ENCODE data around the gene CT45A8. TPM values are rescaled to one million over a fixed set of nuclear protein-coding genes. Genes with fewer than 3 reads are reported as not detected.
"Not testable (repeated sequence)": the region's sequence is repeated elsewhere in the genome, so short reads cannot be mapped to it uniquely, and the experiment has no call there.

The CT45A8 gene, protein sequence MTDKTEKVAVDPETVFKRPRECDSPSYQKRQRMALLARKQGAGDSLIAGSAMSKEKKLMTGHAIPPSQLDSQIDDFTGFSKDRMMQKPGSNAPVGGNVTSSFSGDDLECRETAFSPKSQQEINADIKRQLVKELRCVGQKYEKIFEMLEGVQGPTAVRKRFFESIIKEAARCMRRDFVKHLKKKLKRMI
- total RNA-seq (2022): not detected in 2 replicates
- not detected for Bru-seq, nascent RNA
- not detected for BruChase-seq, experiment 1, labeled RNA remaining after a 2-hour chase
- BruChase-seq, experiment 2, labeled RNA remaining after a 6-hour chase: not detected
- long read RNA-seq: 0 reads

DNA sequence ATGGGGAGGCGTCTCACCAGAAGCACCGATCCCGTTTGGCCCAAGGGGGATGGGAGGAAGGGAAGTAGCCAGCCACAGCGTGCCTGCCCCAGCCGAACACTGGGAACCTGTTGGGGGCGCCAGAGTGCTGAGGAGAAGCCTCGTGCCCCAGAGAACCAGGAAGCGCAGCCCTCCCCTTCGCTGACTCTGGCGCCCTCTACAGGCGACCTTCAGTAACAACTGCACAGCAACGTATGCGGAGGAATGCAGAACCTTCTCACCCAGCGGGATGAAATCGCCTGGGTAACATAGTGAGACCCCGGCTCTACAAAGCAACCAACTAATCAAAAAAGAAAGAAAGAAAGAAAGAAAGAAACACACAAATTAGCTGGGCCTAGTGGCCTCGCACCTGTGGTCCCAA is at the start of gene CT45A8:
Gene CT45A8, minus strand, starts transcription at position 101 of the 400 bp plus-strand sequence. CDS start 3,755 bp downstream, outside the sequence.
- H3K27ac Mint-ChIP-seq (ENCODE audit: unreplicated experiment); H3K9me3 Mint-ChIP-seq (ENCODE audit: unreplicated experiment); H3K4me3 ChIP-seq (ENCODE audit: low read depth, low read length); H3K4me3 Mint-ChIP-seq (ENCODE audit: unreplicated experiment); DNase-seq; H3K4me1 Mint-ChIP-seq (ENCODE audit: low read depth, unreplicated experiment); H3K36me3 ChIP-seq (ENCODE audit: control insufficient read depth, insufficient read depth, low read length); H3K27me3 Mint-ChIP-seq (ENCODE audit: insufficient read depth, unreplicated experiment); H3K9me3 ChIP-seq; CTCF ChIA-PET; BruUV-seq (replicated peaks); POLR2A ChIA-PET; intact Hi-C loops (cut with micrococcal nuclease; ENCODE audit: unreplicated experiment); H3K36me3 Mint-ChIP-seq (ENCODE audit: insufficient read depth, unreplicated experiment); H3K27me3 ChIP-seq (replicated peaks; ENCODE audit: control insufficient read depth, insufficient read depth, low read length); H3K4me1 ChIP-seq: not testable (repeated sequence)

DNA sequence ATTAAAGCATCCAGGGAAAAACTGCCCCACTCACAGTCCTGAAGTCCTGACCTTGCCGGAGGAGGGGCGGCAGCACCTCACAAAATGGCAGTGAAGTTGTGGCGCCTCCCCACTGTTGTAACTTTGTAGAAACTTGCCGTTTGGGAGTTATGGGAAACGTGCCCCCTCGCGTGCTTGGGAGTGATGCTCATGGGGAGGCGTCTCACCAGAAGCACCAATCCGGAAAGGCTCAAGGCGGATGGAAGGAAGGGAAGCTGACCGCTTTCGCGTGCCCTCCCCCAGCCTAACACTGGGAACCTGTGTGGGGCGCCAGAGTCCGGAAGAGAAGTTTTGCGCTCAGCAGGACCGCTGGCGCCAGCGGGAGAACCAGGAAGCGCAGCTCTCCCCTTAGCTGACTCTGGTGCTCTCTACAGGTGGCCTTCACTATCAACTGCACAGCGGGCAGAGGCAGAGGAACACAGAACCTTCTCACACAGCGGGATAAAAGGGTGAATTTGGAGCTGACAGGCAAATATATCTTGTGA is 39.0 kb upstream of the CT45A8 start, which contains the start of the genes CT45A10 and SAGE1:
Gene CT45A10, minus strand, starts transcription at position 151 of the 524 bp plus-strand sequence. CDS start 8,100 bp downstream, outside the sequence.
Gene SAGE1, plus strand, starts transcription at position 423 of the 524 bp plus-strand sequence. CDS start 2,527 bp downstream, outside the sequence.
- no peak within 1 kb of the TSS for H3K4me3 ChIP-seq (ENCODE audit: low read depth, low read length)
- intact Hi-C loops (cut with micrococcal nuclease; ENCODE audit: unreplicated experiment): no loop called here
- Mint-ChIP-seq H3K36me3 (ENCODE audit: insufficient read depth, unreplicated experiment) (no peaks in the 10 kb centered on the region), H3K27me3 (ENCODE audit: insufficient read depth, unreplicated experiment) (no peaks in the 10 kb centered on the region), H3K27ac (ENCODE audit: unreplicated experiment) (no peak within 1 kb of the TSS), H3K4me3 (ENCODE audit: unreplicated experiment) (no peak within 1 kb of the TSS), H3K9me3 (ENCODE audit: unreplicated experiment) (no peaks in the 10 kb centered on the region), H3K4me1 (ENCODE audit: low read depth, unreplicated experiment) (no peaks in the 10 kb centered on the region)
- H3K4me1 ChIP-seq: no peaks in the 10 kb centered on the region
- DNase-seq: no peak
- H3K36me3 ChIP-seq (ENCODE audit: control insufficient read depth, insufficient read depth, low read length): no peaks in the 10 kb centered on the region
- POLR2A ChIA-PET: no interaction called here
- H3K9me3 ChIP-seq: no peaks in the 10 kb centered on the region
- TF ChIP-seq, protein P1, sequence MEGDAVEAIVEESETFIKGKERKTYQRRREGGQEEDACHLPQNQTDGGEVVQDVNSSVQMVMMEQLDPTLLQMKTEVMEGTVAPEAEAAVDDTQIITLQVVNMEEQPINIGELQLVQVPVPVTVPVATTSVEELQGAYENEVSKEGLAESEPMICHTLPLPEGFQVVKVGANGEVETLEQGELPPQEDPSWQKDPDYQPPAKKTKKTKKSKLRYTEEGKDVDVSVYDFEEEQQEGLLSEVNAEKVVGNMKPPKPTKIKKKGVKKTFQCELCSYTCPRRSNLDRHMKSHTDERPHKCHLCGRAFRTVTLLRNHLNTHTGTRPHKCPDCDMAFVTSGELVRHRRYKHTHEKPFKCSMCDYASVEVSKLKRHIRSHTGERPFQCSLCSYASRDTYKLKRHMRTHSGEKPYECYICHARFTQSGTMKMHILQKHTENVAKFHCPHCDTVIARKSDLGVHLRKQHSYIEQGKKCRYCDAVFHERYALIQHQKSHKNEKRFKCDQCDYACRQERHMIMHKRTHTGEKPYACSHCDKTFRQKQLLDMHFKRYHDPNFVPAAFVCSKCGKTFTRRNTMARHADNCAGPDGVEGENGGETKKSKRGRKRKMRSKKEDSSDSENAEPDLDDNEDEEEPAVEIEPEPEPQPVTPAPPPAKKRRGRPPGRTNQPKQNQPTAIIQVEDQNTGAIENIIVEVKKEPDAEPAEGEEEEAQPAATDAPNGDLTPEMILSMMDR (IDR thresholded peaks at IDR 0.05; ENCODE audit: insufficient read depth in 1 of 2, low read depth in 1 of 2, low read length in 1 of 2, severe bottlenecking in 1 of 2, unreplicated experiment in 1 of 2): no peak
- no peaks in the 10 kb centered on the region for H3K27me3 ChIP-seq (replicated peaks; ENCODE audit: control insufficient read depth, insufficient read depth, low read length)
- no TSS peak for BruUV-seq (replicated peaks)
- CTCF ChIA-PET: no interaction called here

DNA sequence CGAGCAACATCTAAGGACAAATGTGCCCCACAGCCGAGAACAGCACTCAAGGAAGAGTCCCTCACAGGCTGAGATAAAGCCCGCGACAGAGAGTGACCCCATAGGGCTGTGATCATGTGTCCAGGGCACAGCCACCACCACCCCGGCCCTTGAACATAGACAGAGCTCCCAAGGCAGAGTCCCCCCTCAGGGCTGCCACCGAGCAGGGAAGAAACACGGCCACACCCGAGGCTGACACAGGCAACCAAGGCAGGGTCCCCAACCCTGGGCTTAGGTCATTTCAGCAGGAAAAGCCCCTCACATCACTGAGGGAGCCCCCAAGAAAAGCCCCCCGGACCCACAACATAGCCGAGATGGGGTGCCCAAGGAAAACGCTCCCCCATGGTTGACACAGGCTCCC is 38.4 kb upstream of the CT45A8 start:
- DNase-seq: no peak
- no peaks in the 10 kb centered on the region for H3K36me3 Mint-ChIP-seq (ENCODE audit: insufficient read depth, unreplicated experiment)
- intact Hi-C loops (cut with micrococcal nuclease; ENCODE audit: unreplicated experiment): no loop called here
- ChIA-PET POLR2A (no interaction called here), CTCF (no interaction called here)
- BruUV-seq (replicated peaks): no TSS peak
- no peaks in the 10 kb centered on the region for H3K9me3 Mint-ChIP-seq (ENCODE audit: unreplicated experiment)
- H3K27me3 Mint-ChIP-seq (ENCODE audit: insufficient read depth, unreplicated experiment): no peaks in the 10 kb centered on the region
- no peaks in the 10 kb centered on the region for H3K27me3 ChIP-seq (replicated peaks; ENCODE audit: control insufficient read depth, insufficient read depth, low read length)
- TF ChIP-seq, protein P1 (IDR thresholded peaks at IDR 0.05; ENCODE audit: insufficient read depth in 1 of 2, low read depth in 1 of 2, low read length in 1 of 2, severe bottlenecking in 1 of 2, unreplicated experiment in 1 of 2): no peak
- no peaks in the 10 kb centered on the region for H3K4me1 Mint-ChIP-seq (ENCODE audit: low read depth, unreplicated experiment)
- H3K4me1 ChIP-seq: no peaks in the 10 kb centered on the region
- no peak overlapping the region for H3K4me3 ChIP-seq (ENCODE audit: low read depth, low read length)
- H3K27ac Mint-ChIP-seq (ENCODE audit: unreplicated experiment): no peak overlapping the region
- H3K9me3 ChIP-seq: no peaks in the 10 kb centered on the region
- H3K36me3 ChIP-seq (ENCODE audit: control insufficient read depth, insufficient read depth, low read length): no peaks in the 10 kb centered on the region
- H3K4me3 Mint-ChIP-seq (ENCODE audit: unreplicated experiment): no peak overlapping the region
